Stimulated activated CD8-positive, alpha-beta memory T cell treated with anti-CD3 and anti-CD28 coated beads, Interleukin-7, amount 100 ng/mL, for 1 hour (primary cell): Measurements from ENCODE around the gene TMEM72.

Experiments
- DNase-seq, 2 donors: peaks; one replicate each; pipeline ENCODE4 v3.0.0-alpha.2; 2020; ENCODE audit warnings: low read depth in 2 of 2

TMEM72 gene

DNA sequence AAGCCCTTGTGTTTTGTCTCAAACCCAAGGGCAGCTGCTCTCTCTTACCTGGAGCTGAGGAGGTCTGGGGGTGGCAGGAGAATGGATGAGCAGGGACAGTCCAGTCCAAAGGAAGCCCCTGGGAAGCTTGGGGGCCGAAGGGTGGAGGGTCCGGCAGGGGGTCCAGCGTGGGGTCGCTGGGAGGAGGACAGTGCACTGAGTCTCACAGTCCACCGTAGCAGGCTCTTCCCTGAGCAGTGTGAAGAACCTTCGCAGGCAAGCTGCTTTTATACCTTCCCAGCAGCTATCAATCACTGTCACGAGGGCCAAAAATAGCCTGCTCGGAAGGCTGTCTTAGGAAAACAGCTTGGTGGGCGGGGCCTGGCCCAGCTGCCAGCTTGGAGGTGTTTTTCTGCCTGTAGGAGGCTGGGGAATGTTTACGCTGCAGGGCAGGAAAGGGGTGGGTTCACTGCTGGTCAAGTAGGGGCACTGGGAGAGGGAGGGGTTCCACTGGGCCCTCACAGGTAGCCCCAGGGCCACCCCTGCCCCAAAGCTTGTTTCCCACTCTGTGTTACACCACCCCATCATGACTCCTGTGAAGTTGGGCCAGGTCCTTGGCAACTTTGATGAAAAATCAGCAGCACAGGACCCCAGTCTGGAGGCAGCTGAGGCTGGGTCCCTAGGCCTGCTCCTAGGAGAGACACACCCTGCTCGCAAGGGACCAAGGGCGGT is 67.6 kb downstream of the TMEM72 start, which contains the start of gene DEPP1:
TSS of gene DEPP1 (minus strand) at position 240 of the 711 bp plus-strand sequence. CDS start 779 bp downstream, outside the sequence.
- DNase-seq: no peak

DNA sequence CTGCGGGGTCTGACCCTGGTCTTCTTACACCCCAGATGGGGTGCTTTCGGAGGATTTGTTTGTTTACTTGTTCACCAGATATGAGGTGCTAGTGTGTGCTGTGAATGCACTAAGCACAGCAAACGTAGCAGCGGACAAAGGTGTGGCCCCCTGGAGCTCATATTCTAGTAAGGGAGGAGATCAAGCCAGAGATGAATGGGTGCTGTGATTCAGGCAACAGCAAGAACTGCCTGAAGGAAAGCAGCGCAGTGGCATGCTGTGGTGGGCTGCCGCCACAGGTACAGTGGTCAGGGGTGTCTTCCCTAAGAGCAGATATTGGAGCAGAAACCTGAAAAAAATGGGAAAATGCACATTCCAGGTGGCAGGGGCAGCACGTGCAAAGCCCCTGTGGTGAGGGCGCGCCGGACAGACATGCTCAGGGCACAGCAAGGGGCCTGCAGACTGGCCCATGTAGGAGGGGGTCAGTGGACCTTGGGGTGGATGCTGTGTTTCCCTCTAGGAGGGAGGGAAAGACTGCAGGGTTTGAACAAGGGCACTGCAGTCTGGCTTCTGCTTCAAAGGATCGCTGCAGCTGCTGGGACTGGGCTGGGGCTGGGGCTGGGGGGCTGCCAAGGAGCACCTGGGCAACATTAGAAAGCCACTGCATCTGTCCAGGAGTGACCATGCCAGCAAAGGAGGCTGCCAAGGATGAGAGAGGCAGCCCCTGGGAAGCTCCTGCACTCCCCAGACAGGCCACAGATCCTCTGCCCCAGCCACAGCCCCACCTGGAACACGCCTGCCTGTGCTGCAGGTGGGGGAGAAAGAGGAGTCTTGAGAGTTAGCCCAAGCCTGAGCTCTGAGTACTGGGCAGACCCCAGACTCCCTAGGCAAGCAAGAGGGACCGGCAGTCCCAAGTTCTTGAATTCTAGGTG is 68.4 kb downstream of the TMEM72 start:
- no peak for DNase-seq

DNA sequence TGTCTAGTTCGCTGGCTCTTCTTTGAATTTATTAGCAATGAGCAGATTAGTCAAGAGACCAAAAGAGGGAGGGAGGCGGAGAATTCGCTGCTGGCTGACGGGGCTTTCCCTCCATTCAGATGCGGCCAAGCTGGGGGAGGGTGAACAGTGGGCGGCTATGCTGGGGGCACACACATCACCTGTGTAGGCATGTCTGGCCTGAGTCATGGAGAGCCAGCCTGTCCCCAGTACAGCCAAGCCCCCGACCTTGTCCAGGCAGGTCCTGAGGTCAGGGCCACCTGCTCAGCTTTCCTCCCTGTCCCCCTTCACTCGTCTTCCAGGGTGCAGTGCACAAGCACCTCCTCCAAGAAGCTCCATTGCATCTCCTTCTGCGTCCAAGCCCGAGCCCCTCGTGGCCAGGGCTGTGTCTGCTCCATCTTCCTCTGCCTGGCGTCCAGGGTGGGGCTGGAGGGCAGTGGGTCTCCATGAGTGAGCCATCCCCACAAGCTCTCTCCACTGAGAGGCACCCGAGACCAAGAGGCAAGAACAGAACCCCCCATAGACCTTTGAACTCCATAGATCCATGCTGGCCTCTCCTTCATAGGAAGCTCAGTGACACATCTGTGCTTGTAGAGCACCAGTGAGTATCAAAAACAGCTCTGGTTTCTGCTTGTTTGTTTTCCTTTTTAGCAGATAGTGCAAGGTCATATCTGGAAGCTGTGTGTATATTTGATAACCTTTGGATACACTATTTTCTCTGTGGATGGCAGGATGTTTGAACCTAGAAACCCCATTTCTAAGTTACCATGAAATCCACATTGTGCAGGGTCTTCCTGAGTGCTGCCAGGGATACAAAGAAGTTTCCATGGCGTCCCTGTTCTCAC is 69.4 kb downstream of the TMEM72 start:
- no peak for DNase-seq

DNA sequence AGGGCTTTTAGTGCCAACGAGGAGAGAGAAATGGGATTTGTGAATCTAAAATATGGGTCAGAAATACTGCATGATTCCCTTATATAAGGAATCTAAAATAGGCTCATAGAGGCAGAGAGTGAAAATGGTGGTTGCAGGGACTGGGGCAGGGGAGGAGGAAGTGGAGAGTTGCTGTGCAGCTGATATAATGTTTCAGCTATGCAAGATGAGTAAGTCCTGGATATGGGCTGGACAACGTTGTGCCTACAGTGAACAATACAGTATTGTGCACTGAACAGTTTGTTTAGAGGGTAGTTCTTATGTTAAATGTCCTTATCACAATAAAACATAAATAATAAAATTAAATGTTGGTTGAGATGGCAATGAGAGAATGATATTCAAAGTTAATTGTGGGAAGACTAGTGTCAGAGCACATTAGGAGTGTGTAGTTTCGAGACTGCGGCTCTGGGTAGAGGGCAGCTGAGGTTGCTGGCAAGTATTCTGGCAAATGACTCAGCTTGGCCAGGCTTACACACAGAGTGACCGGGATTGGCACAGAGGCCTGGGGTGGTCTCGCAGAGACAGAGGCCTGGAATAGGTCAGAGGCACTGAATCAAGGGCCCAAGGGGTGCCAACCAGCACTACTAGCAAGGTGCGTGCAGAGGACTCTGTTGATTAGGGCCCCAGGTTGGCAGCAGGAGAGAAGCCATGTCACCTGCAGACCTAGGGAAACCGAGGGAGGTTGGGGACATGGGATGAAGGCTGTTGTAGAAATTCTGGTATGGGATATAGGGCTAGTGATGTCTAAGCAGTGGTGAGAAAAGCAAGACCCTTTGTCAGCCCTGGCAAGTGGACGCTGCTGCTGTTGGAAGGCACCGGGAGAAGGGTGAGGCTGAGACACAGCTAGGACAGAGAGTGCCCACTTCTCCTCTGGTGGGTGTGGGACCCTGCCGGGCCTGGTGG is 70.3 kb downstream of the TMEM72 start:
- no peak for DNase-seq

DNA sequence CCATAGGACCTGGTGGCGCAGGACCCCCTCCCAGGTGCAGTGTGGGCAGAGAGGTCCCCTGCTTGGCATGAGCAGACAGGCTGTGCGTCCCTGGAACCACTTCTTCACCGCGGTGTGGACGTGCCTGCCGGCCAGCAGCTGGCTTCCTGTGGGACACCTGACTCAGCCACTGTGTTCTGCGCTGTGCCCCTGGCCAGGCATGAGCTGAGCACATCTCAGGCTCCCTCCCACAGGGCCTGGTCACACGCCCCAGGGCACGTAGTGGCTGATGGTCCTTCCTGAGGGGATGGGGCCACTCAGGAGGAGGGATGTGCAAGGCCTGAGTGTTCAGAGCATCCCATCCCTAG is 71.0 kb downstream of the TMEM72 start:
- DNase-seq: no peak

DNA sequence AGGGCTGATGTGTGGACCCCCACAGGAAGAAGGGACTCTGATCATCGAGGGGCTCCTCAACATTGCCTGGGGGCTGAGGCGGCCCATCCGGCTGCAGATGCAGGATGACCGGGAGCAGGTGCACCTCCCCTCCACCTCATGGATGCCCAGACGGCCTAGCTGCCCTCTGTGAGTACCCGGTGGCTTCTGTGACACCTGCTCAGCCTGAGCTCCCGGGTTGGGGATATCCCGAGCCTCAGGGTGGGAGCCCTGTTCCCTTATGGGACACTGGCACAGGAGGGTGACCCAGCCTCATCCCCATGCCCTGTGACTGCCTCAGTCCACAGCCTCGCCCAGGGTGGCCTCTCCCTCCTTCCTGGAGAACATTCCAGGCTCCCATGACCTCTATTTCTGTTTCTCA is 71.4 kb downstream of the TMEM72 start:
- DNase-seq: no peak

DNA sequence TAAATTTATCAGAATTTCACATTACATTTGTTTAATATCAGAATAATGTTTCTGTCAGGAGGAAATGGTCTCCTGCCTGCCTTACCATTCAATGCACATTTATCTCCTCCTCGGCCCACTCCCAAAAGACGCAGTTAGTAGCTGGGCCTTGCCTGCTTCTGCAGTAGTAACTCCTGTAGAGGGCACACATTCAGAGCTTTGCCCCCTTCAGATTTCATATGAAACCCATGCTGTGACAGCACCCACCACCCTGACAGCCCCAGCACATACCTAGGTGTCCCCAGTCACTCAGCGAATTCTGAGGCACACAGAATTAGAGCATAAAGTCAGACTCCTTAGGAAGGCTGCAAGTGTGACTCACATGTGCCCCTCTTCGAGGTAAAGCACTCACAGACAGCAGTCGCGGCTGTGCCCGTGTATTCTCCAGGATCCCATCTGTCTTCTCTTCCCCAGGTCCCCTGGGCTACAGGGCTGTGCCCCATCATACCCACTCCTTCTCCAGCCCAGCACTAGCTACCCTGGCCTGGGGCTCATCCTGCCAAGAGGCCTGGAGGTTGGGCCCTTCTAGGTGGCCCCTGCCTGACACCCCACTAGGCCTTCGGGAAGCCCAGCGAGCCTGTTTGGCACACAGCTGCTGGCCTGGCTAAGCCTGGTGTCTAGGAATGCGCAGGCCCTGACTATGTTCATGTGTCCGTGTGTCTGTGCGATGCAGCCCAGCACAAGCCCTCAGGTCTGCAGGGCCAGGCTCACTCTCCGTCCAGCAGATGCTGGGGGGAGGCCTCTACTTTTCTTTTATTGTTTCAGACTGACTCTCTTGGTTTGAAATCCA is 72.1 kb downstream of the TMEM72 start:
- DNase-seq: no peak

DNA sequence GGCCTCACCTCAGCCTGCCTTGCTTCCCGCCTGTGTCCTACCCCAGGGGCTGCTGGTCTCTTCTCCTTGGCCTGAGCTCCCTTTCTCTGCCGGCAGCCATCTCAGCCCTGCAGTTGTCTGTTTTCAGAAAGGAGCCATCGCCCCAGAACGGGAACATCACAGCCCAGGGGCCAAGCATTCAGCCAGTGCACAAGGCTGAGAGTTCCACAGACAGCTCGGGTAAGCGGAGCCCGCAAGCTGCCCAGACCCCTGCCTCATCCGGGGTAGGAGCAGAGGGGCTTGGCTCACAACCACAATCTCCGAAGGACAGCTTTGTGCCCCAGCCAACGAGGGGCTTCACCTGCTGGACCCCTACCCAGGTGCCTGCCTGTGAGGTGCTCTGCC is 72.8 kb downstream of the TMEM72 start:
- DNase-seq: no peak

DNA sequence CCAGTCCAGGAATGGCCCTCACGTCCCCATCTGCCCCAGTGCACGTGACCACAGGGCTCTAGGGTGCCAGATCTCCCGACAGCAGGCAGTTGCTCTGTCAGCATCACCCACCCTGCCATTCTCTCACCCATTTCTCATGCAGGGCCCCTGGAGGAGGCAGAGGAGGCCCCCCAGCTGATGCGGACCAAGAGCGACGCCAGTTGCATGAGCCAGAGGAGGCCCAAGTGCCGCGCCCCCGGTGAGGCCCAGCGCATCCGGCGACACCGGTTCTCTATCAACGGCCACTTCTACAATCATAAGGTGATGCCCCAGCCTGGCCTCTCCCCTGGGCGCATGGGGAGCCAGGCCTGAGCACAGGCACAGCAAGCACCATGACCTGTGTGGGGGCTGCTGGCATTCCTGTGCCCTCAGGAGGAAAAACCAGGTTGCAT is 73.5 kb downstream of the TMEM72 start:
- DNase-seq: no peak

DNA sequence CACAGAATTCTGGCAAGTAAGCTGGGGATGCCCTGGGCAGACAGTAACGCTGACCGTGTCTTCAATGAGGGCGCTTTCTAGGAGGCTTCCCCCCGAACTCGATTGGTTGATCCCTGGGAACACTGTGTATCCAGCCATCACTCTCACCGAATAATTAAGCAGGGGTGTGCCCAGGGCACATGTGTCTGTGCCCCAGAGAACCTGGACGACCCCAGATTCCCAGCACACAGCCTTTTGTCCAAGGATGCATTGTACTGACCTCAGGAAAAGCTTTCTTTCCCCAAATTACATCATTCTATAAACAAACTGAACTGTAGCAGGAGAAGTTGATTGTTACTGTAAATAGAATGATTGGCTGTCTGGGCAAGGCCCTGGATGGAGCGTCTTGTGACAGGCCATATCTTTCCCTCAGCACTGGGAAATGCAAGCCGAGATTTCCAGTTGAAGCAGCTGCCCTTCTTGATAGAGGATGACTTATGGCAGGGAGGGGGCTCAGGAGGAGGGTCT is 74.1 kb downstream of the TMEM72 start:
- DNase-seq: no peak

DNA sequence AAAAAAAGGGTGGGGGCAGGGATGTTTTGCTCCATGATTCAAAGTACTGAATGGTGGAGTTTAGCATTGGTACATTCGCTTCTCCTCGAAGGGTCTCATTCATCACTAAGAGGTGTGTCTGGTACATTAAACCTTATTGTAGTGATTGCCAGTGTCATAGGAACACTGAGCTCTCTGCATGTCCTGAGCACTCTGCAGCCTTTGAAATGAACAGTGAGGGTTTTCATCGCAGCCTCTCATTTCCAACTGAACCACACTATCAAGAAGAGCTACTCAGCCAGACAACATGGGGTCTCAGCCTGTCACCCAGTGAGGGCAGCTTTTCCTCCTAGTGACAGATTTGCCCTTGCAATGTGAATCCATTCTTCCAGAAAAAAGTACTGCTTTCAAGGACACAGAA is 75.0 kb downstream of the TMEM72 start:
- DNase-seq: no peak
